ENCODE results near the gene NBL1. TPM values are rescaled to one million over a fixed set of nuclear protein-coding genes. Genes with fewer than 3 reads are reported as not detected.

NBL1 gene
- total and polyA plus RNA-seq, 2 donors (not counting 1 experiment from before 2014, with no cell fraction given): 59.3 to 103 TPM

GRCh38 chr1:19678931-19679453 lies 34.9 kb downstream of the NBL1 start:
- no peak overlapping the region for H2AFZ ChIP-seq (ENCODE audit: low read length)
- no peaks in the 10 kb centered on the region for H3K27me3 ChIP-seq (ENCODE audit: control insufficient read depth, insufficient read depth, low read length)
- DNase-seq (ENCODE audit: low read depth in 2 of 2): no peak
- H3K4me1 ChIP-seq (ENCODE audit: control insufficient read depth, extremely low read depth, insufficient read depth, low read length): peaks cover 4% of the 10 kb centered on the region
- H3K4me2 ChIP-seq (ENCODE audit: extremely low read depth, insufficient read depth, low read length): no peak overlapping the region
- TF ChIP-seq CTCF (conservative IDR thresholded peaks at IDR 0.05 in 1 of 2, IDR thresholded peaks at IDR 0.05 in 1 of 2; ENCODE audit: low read depth in 1 of 2, low read length in 2 of 2): no peak
- no peak for TF ChIP-seq EZH2 (IDR thresholded peaks at IDR 0.05; ENCODE audit: low read length, missing control alignments)
- no peaks in the 10 kb centered on the region for H3K36me3 ChIP-seq (ENCODE audit: control insufficient read depth, insufficient read depth, low read length)
- no peaks in the 10 kb centered on the region for H3K79me2 ChIP-seq (ENCODE audit: control insufficient read depth, insufficient read depth, low read length)
- H3K9ac ChIP-seq (ENCODE audit: insufficient read depth, low read length): no peak overlapping the region
- H3K27ac ChIP-seq (ENCODE audit: insufficient read depth, low read length): no peak overlapping the region
- H4K20me1 ChIP-seq (ENCODE audit: control insufficient read depth, extremely low read depth, insufficient read depth, low read length): no peaks in the 10 kb centered on the region
- H3K9me3 ChIP-seq (ENCODE audit: control insufficient read depth, insufficient read depth, low read depth, low read length): no peaks in the 10 kb centered on the region
- H3K4me3 ChIP-seq (replicated peaks in 1 of 4; ENCODE audit: control extremely low read depth in 1 of 4, insufficient read depth in 1 of 4, low read depth in 3 of 4, low read length in 4 of 4): no peak overlapping the region

GRCh38 chr1:19679691-19680090 lies 35.6 kb downstream of the NBL1 start:
- DNase-seq (ENCODE audit: low read depth in 2 of 2): no peak
- H3K79me2 ChIP-seq (ENCODE audit: control insufficient read depth, insufficient read depth, low read length): no peaks in the 10 kb centered on the region
- no peak overlapping the region for H2AFZ ChIP-seq (ENCODE audit: low read length)
- H3K27me3 ChIP-seq (ENCODE audit: control insufficient read depth, insufficient read depth, low read length): no peaks in the 10 kb centered on the region
- H3K4me3 ChIP-seq (replicated peaks in 1 of 4; ENCODE audit: control extremely low read depth in 1 of 4, insufficient read depth in 1 of 4, low read depth in 3 of 4, low read length in 4 of 4): no peak overlapping the region
- peaks cover 4% of the 10 kb centered on the region for H3K4me1 ChIP-seq (ENCODE audit: control insufficient read depth, extremely low read depth, insufficient read depth, low read length)
- TF ChIP-seq EZH2 (IDR thresholded peaks at IDR 0.05; ENCODE audit: low read length, missing control alignments) (no peak), CTCF (conservative IDR thresholded peaks at IDR 0.05 in 1 of 2, IDR thresholded peaks at IDR 0.05 in 1 of 2; ENCODE audit: low read depth in 1 of 2, low read length in 2 of 2) (no peak)
- no peaks in the 10 kb centered on the region for H3K36me3 ChIP-seq (ENCODE audit: control insufficient read depth, insufficient read depth, low read length)
- no peaks in the 10 kb centered on the region for H3K9me3 ChIP-seq (ENCODE audit: control insufficient read depth, insufficient read depth, low read depth, low read length)
- no peak overlapping the region for H3K27ac ChIP-seq (ENCODE audit: insufficient read depth, low read length)
- no peak overlapping the region for H3K9ac ChIP-seq (ENCODE audit: insufficient read depth, low read length)
- H4K20me1 ChIP-seq (ENCODE audit: control insufficient read depth, extremely low read depth, insufficient read depth, low read length): no peaks in the 10 kb centered on the region
- H3K4me2 ChIP-seq (ENCODE audit: extremely low read depth, insufficient read depth, low read length): no peak overlapping the region

- TF ChIP-seq CTCF (conservative IDR thresholded peaks at IDR 0.05 in 1 of 2, IDR thresholded peaks at IDR 0.05 in 1 of 2; ENCODE audit: low read depth in 1 of 2, low read length in 2 of 2): no peak
- TF ChIP-seq EZH2 (IDR thresholded peaks at IDR 0.05; ENCODE audit: low read length, missing control alignments): no peak
Observed at GRCh38 chr1:19680644-19681043, 36.5 kb downstream of the NBL1 start.

More at GRCh38 chr1:19680644-19681043, 36.5 kb downstream of the NBL1 start:
- no peak for DNase-seq (ENCODE audit: low read depth in 2 of 2)
- Histone ChIP-seq H3K4me1 (ENCODE audit: control insufficient read depth, extremely low read depth, insufficient read depth, low read length) (peaks cover 4% of the 10 kb centered on the region), H3K9me3 (ENCODE audit: control insufficient read depth, insufficient read depth, low read depth, low read length) (no peaks in the 10 kb centered on the region), H3K36me3 (ENCODE audit: control insufficient read depth, insufficient read depth, low read length) (no peaks in the 10 kb centered on the region), H2AFZ (ENCODE audit: low read length) (no peak overlapping the region), H3K4me2 (ENCODE audit: extremely low read depth, insufficient read depth, low read length) (no peak overlapping the region), H3K9ac (ENCODE audit: insufficient read depth, low read length) (no peak overlapping the region), H3K27me3 (ENCODE audit: control insufficient read depth, insufficient read depth, low read length) (no peaks in the 10 kb centered on the region), H4K20me1 (ENCODE audit: control insufficient read depth, extremely low read depth, insufficient read depth, low read length) (no peaks in the 10 kb centered on the region), H3K79me2 (ENCODE audit: control insufficient read depth, insufficient read depth, low read length) (no peaks in the 10 kb centered on the region), H3K4me3 (replicated peaks in 1 of 4; ENCODE audit: control extremely low read depth in 1 of 4, insufficient read depth in 1 of 4, low read depth in 3 of 4, low read length in 4 of 4) (no peak overlapping the region), H3K27ac (ENCODE audit: insufficient read depth, low read length) (no peak overlapping the region)

Data from fibroblast of lung (primary cell).